Stimulated activated memory B cell treated with anti-CD40 and anti-IgM and Interleukin-4, amounts not matched to agents 10 μg/mL and 1 μg/mL and 100 μg/mL, for 72 hours (primary cell): Measurements from ENCODE around the gene EPHA7.

Experiments used
- ATAC-seq: fragments of 150-1000 bp; cut with Tn5 transposase; 2 replicates; pipeline ENCODE4 v1.10.0; 2021
- H3K27ac Mint-ChIP-seq: one replicate; pipeline ENCODE4 v1.8.0; 2022; ENCODE audit warnings: mild to moderate bottlenecking, mixed read lengths
- H3K27me3 Mint-ChIP-seq: one replicate; pipeline ENCODE4 v1.8.0; 2022; ENCODE audit warnings: mixed read lengths
- H3K36me3 Mint-ChIP-seq: one replicate; pipeline ENCODE4 v1.8.0; 2022; ENCODE audit warnings: mixed read lengths
- H3K4me1 Mint-ChIP-seq: one replicate; pipeline ENCODE4 v1.8.0; 2022; ENCODE audit warnings: mixed read lengths
- H3K4me3 Mint-ChIP-seq: one replicate; pipeline ENCODE4 v1.8.0; 2022; ENCODE audit warnings: mild to moderate bottlenecking, moderate library complexity, mixed read lengths
- H3K9me3 Mint-ChIP-seq: one replicate; pipeline ENCODE4 v1.8.0; 2022; ENCODE audit warnings: mixed read lengths

Gene EPHA7

GRCh38 chr6:93413190-93413589 lies 6.2 kb downstream of the EPHA7 start:
- no peak for ATAC-seq
- peaks cover 13% of the 10 kb centered on the region for H3K27me3 Mint-ChIP-seq
- no peak overlapping the region for H3K27ac Mint-ChIP-seq
- no peaks in the 10 kb centered on the region for H3K9me3 Mint-ChIP-seq
- H3K36me3 Mint-ChIP-seq, result no peaks in the 10 kb centered on the region
- peaks cover 6% of the 10 kb centered on the region for H3K4me1 Mint-ChIP-seq
- H3K4me3 Mint-ChIP-seq, result no peak overlapping the region

GRCh38 chr6:93412452-93412851 lies 6.9 kb downstream of the EPHA7 start:
- ATAC-seq, result no peak
- peaks cover 7% of the 10 kb centered on the region for H3K27me3 Mint-ChIP-seq
- peaks cover 4% of the 10 kb centered on the region for H3K4me1 Mint-ChIP-seq
- no peaks in the 10 kb centered on the region for H3K36me3 Mint-ChIP-seq
- no peak overlapping the region for H3K27ac Mint-ChIP-seq
- no peaks in the 10 kb centered on the region for H3K9me3 Mint-ChIP-seq
- no peak overlapping the region for H3K4me3 Mint-ChIP-seq

GRCh38 chr6:93407186-93407585 lies 12.2 kb downstream of the EPHA7 start:
- H3K4me1 Mint-ChIP-seq, result no peaks in the 10 kb centered on the region
- no peaks in the 10 kb centered on the region for H3K9me3 Mint-ChIP-seq
- no peaks in the 10 kb centered on the region for H3K27me3 Mint-ChIP-seq
- no peak overlapping the region for H3K27ac Mint-ChIP-seq
- H3K4me3 Mint-ChIP-seq, result no peak overlapping the region
- no peaks in the 10 kb centered on the region for H3K36me3 Mint-ChIP-seq
- no peak for ATAC-seq

GRCh38 chr6:93403390-93403789 lies 16.0 kb downstream of the EPHA7 start:
- ATAC-seq, result no peak
- no peaks in the 10 kb centered on the region for H3K36me3 Mint-ChIP-seq
- H3K27me3 Mint-ChIP-seq, result no peaks in the 10 kb centered on the region
- H3K27ac Mint-ChIP-seq, result no peak overlapping the region
- H3K4me1 Mint-ChIP-seq, result no peaks in the 10 kb centered on the region
- no peak overlapping the region for H3K4me3 Mint-ChIP-seq
- H3K9me3 Mint-ChIP-seq, result no peaks in the 10 kb centered on the region

- Mint-ChIP-seq H3K36me3 (no peaks in the 10 kb centered on the region), H3K9me3 (no peaks in the 10 kb centered on the region), H3K27me3 (no peaks in the 10 kb centered on the region), H3K4me1 (no peaks in the 10 kb centered on the region), H3K4me3 (no peak overlapping the region), H3K27ac (no peak overlapping the region)
- ATAC-seq, result no peak
Measured at GRCh38 chr6:93398723-93399122, 20.6 kb downstream of the EPHA7 start.

GRCh38 chr6:93394471-93394870 lies 24.9 kb downstream of the EPHA7 start:
- Mint-ChIP-seq H3K4me1 (no peaks in the 10 kb centered on the region), H3K27ac (no peak overlapping the region), H3K4me3 (no peak overlapping the region), H3K9me3 (no peaks in the 10 kb centered on the region), H3K36me3 (no peaks in the 10 kb centered on the region), H3K27me3 (no peaks in the 10 kb centered on the region)
- ATAC-seq, result no peak

- no peak for ATAC-seq
- H3K27ac Mint-ChIP-seq, result no peak overlapping the region
- H3K4me3 Mint-ChIP-seq, result no peak overlapping the region
- H3K4me1 Mint-ChIP-seq, result no peaks in the 10 kb centered on the region
- H3K9me3 Mint-ChIP-seq, result no peaks in the 10 kb centered on the region
- H3K36me3 Mint-ChIP-seq, result no peaks in the 10 kb centered on the region
- H3K27me3 Mint-ChIP-seq, result no peaks in the 10 kb centered on the region
Measured at GRCh38 chr6:93393554-93394074, 25.7 kb downstream of the EPHA7 start.

- no peak overlapping the region for H3K4me3 Mint-ChIP-seq
- H3K27me3 Mint-ChIP-seq, result no peaks in the 10 kb centered on the region
- no peaks in the 10 kb centered on the region for H3K9me3 Mint-ChIP-seq
- H3K27ac Mint-ChIP-seq, result no peak overlapping the region
- ATAC-seq, result no peak
- H3K36me3 Mint-ChIP-seq, result no peaks in the 10 kb centered on the region
- H3K4me1 Mint-ChIP-seq, result no peaks in the 10 kb centered on the region
Measured at GRCh38 chr6:93392797-93393196, 26.6 kb downstream of the EPHA7 start.

GRCh38 chr6:93391965-93392364 lies 27.4 kb downstream of the EPHA7 start:
- Mint-ChIP-seq H3K4me1 (no peaks in the 10 kb centered on the region), H3K9me3 (peaks cover 7% of the 10 kb centered on the region), H3K27ac (no peak overlapping the region), H3K36me3 (no peaks in the 10 kb centered on the region), H3K4me3 (no peak overlapping the region), H3K27me3 (no peaks in the 10 kb centered on the region)
- no peak for ATAC-seq

- no peak overlapping the region for H3K4me3 Mint-ChIP-seq
- ATAC-seq, result no peak
Measured at GRCh38 chr6:93389192-93389591, 30.2 kb downstream of the EPHA7 start.

GRCh38 chr6:93388070-93388469 lies 31.3 kb downstream of the EPHA7 start:
- Mint-ChIP-seq H3K4me3 (no peak overlapping the region), H3K4me1 (no peaks in the 10 kb centered on the region), H3K27ac (no peak overlapping the region), H3K9me3 (peaks cover 9% of the 10 kb centered on the region), H3K27me3 (no peaks in the 10 kb centered on the region), H3K36me3 (no peaks in the 10 kb centered on the region)
- ATAC-seq, result no peak

More at GRCh38 chr6:93389192-93389591, 30.2 kb downstream of the EPHA7 start:
- peaks cover 9% of the 10 kb centered on the region for H3K9me3 Mint-ChIP-seq
- H3K27me3 Mint-ChIP-seq, result no peaks in the 10 kb centered on the region
- H3K36me3 Mint-ChIP-seq, result no peaks in the 10 kb centered on the region
- H3K4me1 Mint-ChIP-seq, result no peaks in the 10 kb centered on the region
- no peak overlapping the region for H3K27ac Mint-ChIP-seq

- H3K9me3 Mint-ChIP-seq, result peaks cover 5% of the 10 kb centered on the region
- H3K4me3 Mint-ChIP-seq, result no peak overlapping the region
- H3K36me3 Mint-ChIP-seq, result no peaks in the 10 kb centered on the region
- H3K27me3 Mint-ChIP-seq, result no peaks in the 10 kb centered on the region
- no peak for ATAC-seq
- no peaks in the 10 kb centered on the region for H3K4me1 Mint-ChIP-seq
- no peak overlapping the region for H3K27ac Mint-ChIP-seq
Measured at GRCh38 chr6:93376026-93376540, 43.3 kb downstream of the EPHA7 start.

- no peak for ATAC-seq
- Mint-ChIP-seq H3K36me3 (no peaks in the 10 kb centered on the region), H3K27me3 (no peaks in the 10 kb centered on the region), H3K4me3 (no peak overlapping the region), H3K9me3 (peaks cover 5% of the 10 kb centered on the region), H3K4me1 (no peaks in the 10 kb centered on the region), H3K27ac (no peak overlapping the region)
Measured at GRCh38 chr6:93373445-93373844, 45.9 kb downstream of the EPHA7 start.

GRCh38 chr6:93371756-93372155 lies 47.6 kb downstream of the EPHA7 start:
- no peak overlapping the region for H3K4me3 Mint-ChIP-seq
- no peaks in the 10 kb centered on the region for H3K4me1 Mint-ChIP-seq
- H3K27me3 Mint-ChIP-seq, result no peaks in the 10 kb centered on the region
- no peak for ATAC-seq
- H3K9me3 Mint-ChIP-seq, result no peaks in the 10 kb centered on the region
- no peaks in the 10 kb centered on the region for H3K36me3 Mint-ChIP-seq
- no peak overlapping the region for H3K27ac Mint-ChIP-seq

- Mint-ChIP-seq H3K4me3 (no peak overlapping the region), H3K27ac (no peak overlapping the region), H3K27me3 (no peaks in the 10 kb centered on the region), H3K4me1 (no peaks in the 10 kb centered on the region), H3K36me3 (no peaks in the 10 kb centered on the region), H3K9me3 (no peaks in the 10 kb centered on the region)
- no peak for ATAC-seq
Measured at GRCh38 chr6:93369586-93370134, 49.7 kb downstream of the EPHA7 start.

GRCh38 chr6:93366506-93366905 lies 52.9 kb downstream of the EPHA7 start:
- no peak overlapping the region for H3K4me3 Mint-ChIP-seq
- no peak for ATAC-seq
- no peak overlapping the region for H3K27ac Mint-ChIP-seq
- no peaks in the 10 kb centered on the region for H3K9me3 Mint-ChIP-seq
- H3K27me3 Mint-ChIP-seq, result no peaks in the 10 kb centered on the region
- H3K36me3 Mint-ChIP-seq, result no peaks in the 10 kb centered on the region
- H3K4me1 Mint-ChIP-seq, result no peaks in the 10 kb centered on the region
